ENCODE data around the gene TNS2. TPM values are rescaled to one million over a fixed set of nuclear protein-coding genes. Genes with fewer than 3 reads are reported as not detected.

The TNS2 gene
- total and polyA plus RNA-seq, 2 of the 13 experiments (the other 11 are each of a cell fraction or from before 2014, with no cell fraction given), result 8.9 to 20.4 TPM

- WGBS (ENCODE audit: low lambda C conversion rate), result 0% methylated on average over 3 of the region's 3 CpGs
- peaks cover 81% of the 10 kb centered on the region for H3K4me1 ChIP-seq (ENCODE audit: insufficient read depth, low read length)
- H3K9ac ChIP-seq (ENCODE audit: insufficient read depth, low read depth, low read length), result peak overlapping the region; percentile 73
- H3K36me3 ChIP-seq (replicated peaks in 1 of 2; ENCODE audit: control insufficient read depth in 1 of 2, insufficient read depth in 2 of 2, low read length in 2 of 2), result peaks cover 0 to 7% of the 10 kb centered on the region in 2 experiments; a peak in 2 of 5 replicates
- H3K4me2 ChIP-seq (ENCODE audit: low read depth, low read length), result peak overlapping the region; percentile 92
- ChIA-PET POLR2A (interaction anchor here (1.4 to 5.4 kb wide), 17 partner anchors 10 to 276 kb away, joined by 3 to 102 read pairs (median 12); partner anchors contain the start of genes CSAD, EIF4B, KRT8 and PFDN5), CTCF (ENCODE audit: low intra/inter-chr PET ratio, low total read pairs) (no interaction called here)
- H3K9me3 ChIP-seq (ENCODE audit: low read length), result no peaks in the 10 kb centered on the region
- FAIRE-seq (peak; percentile 80), DNase-seq (ENCODE audit: low spot score) (peak; percentile 83), ATAC-seq (peak; percentile 46)
- peak overlapping the region; percentile 52 to 76 (median 57) for H3K4me3 ChIP-seq (replicated peaks in 1 of 3; ENCODE audit: insufficient read depth in 1 of 3, low read depth in 2 of 3, low read length in 3 of 3)
- H2AFZ ChIP-seq (ENCODE audit: low read length), result no peak overlapping the region
- in situ Hi-C loops (cut with HindIII; ENCODE audit: extremely low pct_ligation_motif_present, low pct_unique_long_range_greater_than_20kb) (loop anchor here (5.0 kb wide), 1 partner anchor 42 kb away; no protein-coding TSS in a partner anchor), intact Hi-C loops (cut with micrococcal nuclease; ENCODE audit: unreplicated experiment) (loop anchor here (5.0 kb wide), 1 partner anchor 43 kb away; no protein-coding TSS in a partner anchor)
- no peaks in the 10 kb centered on the region for H3K27me3 ChIP-seq (ENCODE audit: control insufficient read depth in 1 of 2, insufficient read depth in 2 of 2, low read length in 2 of 2)
- H4K20me1 ChIP-seq (ENCODE audit: insufficient read depth, low read length), result no peaks in the 10 kb centered on the region
- peak overlapping the region; percentile 89 for H3K27ac ChIP-seq (ENCODE audit: extremely low read length, insufficient read depth, low read length)
- no peaks in the 10 kb centered on the region for H3K79me2 ChIP-seq (ENCODE audit: insufficient read depth, low read length)
- BruUV-seq (replicated peaks), result no TSS peak
- no peak for TF ChIP-seq ZNF333 (CRISPR knock-in tag; IDR thresholded peaks at IDR 0.05; ENCODE audit: borderline replicate concordance)
- TF ChIP-seq, protein P1, sequence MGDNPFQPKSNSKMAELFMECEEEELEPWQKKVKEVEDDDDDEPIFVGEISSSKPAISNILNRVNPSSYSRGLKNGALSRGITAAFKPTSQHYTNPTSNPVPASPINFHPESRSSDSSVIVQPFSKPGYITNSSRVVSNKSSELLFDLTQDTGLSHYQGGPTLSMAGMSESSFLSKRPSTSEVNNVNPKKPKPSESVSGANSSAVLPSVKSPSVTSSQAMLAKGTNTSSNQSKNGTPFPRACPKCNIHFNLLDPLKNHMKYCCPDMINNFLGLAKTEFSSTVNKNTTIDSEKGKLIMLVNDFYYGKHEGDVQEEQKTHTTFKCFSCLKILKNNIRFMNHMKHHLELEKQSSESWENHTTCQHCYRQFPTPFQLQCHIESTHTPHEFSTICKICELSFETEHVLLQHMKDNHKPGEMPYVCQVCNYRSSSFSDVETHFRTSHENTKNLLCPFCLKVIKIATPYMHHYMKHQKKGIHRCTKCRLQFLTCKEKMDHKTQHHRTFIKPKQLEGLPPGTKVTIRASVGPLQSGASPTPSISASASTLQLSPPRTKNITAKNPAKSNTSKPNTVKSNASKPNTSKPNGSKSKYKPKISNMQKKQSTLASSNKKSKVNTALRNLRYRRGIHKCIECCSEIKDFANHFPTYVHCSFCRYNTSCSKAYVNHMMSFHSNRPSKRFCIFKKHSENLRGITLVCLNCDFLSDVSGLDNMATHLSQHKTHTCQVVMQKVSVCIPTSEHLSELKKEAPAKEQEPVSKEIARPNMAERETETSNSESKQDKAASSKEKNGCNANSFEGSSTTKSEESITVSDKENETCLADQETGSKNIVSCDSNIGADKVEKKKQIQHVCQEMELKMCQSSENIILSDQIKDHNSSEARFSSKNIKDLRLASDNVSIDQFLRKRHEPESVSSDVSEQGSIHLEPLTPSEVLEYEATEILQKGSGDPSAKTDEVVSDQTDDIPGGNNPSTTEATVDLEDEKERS (CRISPR knock-in tag; IDR thresholded peaks at IDR 0.05), result no peak
- TF ChIP-seq GATA4 (IDR thresholded peaks at IDR 0.05; ENCODE audit: borderline replicate concordance, low read depth), result peak; percentile 78
- TF ChIP-seq, protein P2, sequence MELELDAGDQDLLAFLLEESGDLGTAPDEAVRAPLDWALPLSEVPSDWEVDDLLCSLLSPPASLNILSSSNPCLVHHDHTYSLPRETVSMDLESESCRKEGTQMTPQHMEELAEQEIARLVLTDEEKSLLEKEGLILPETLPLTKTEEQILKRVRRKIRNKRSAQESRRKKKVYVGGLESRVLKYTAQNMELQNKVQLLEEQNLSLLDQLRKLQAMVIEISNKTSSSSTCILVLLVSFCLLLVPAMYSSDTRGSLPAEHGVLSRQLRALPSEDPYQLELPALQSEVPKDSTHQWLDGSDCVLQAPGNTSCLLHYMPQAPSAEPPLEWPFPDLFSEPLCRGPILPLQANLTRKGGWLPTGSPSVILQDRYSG (CRISPR knock-in tag; IDR thresholded peaks at IDR 0.05), result no peak
- 0 out of 2 replicates have a peak, but pooled peaks have one; percentile 30 for TF ChIP-seq HNF1B (CRISPR knock-in tag; IDR thresholded peaks at IDR 0.05)
- peak; percentile 71; the same call in 1 of the 2 replicates for TF ChIP-seq SOX5 (CRISPR knock-in tag; IDR thresholded peaks at IDR 0.05; ENCODE audit: borderline replicate concordance)
- no peak for TF ChIP-seq ZNF263 (CRISPR knock-in tag; IDR thresholded peaks at IDR 0.05)
- TF ChIP-seq MTF2 (CRISPR knock-in tag; IDR thresholded peaks at IDR 0.05; ENCODE audit: borderline replicate concordance), result no peak
- TF ChIP-seq MAF1 (CRISPR knock-in tag; IDR thresholded peaks at IDR 0.05; ENCODE audit: borderline replicate concordance), result no peak
- TF ChIP-seq SP4 (CRISPR knock-in tag; IDR thresholded peaks at IDR 0.05), result no peak; the same call in 1 of the 2 replicates
- TF ChIP-seq KDM5B (CRISPR knock-in tag; IDR thresholded peaks at IDR 0.05; ENCODE audit: borderline replicate concordance), result no peak
- no peak for TF ChIP-seq FIP1L1 (IDR thresholded peaks at IDR 0.05; ENCODE audit: borderline replicate concordance, insufficient read depth, low read depth, low read length)
- no peak for TF ChIP-seq ZEB1 (IDR thresholded peaks at IDR 0.05; ENCODE audit: insufficient replicate concordance, low read depth)
- no peak; the same call in 1 of the 2 replicates for TF ChIP-seq MEF2D (CRISPR knock-in tag; IDR thresholded peaks at IDR 0.05)
- no peak for TF ChIP-seq MNT (IDR thresholded peaks at IDR 0.05)
- TF ChIP-seq ZNF138 (CRISPR knock-in tag; IDR thresholded peaks at IDR 0.05; ENCODE audit: low read depth), result no peak
- TF ChIP-seq GTF3A (CRISPR knock-in tag; conservative IDR thresholded peaks at IDR 0.05), result 0 out of 2 replicates have a peak, but pooled peaks have one; percentile 22
Measured at GRCh38 chr12:53103860-53104305, 54.0 kb downstream of the TNS2 start.

Data from HepG2 (cell line).